BLaER1 (cell line): Measurements from ENCODE around the gene HLCS.

Experiments used
- H3K27ac ChIP-seq: shearing (Covaris generic); formaldehyde crosslinking; 2 replicates; pipeline ENCODE4 v1.8.1; 2022
- H3K27me3 ChIP-seq: shearing (Covaris generic); formaldehyde crosslinking; 2 replicates; pipeline ENCODE4 v1.8.1; 2022
- H3K36me3 ChIP-seq: shearing (Covaris generic); formaldehyde crosslinking; 2 replicates; pipeline ENCODE4 v1.8.1; 2022
- H3K4me1 ChIP-seq: shearing (Covaris generic); formaldehyde crosslinking; 2 replicates; pipeline ENCODE4 v1.8.1; 2022
- H3K4me2 ChIP-seq: shearing (Covaris generic); formaldehyde crosslinking; 2 replicates; pipeline ENCODE4 v1.8.1; 2022
- H3K4me3 ChIP-seq: shearing (Covaris generic); formaldehyde crosslinking; 2 replicates; pipeline ENCODE4 v1.8.1; 2022
- H3K9ac ChIP-seq: shearing (Covaris generic); formaldehyde crosslinking; 2 replicates; pipeline ENCODE4 v1.8.1; 2022
- H3K9me3 ChIP-seq: shearing (Covaris generic); formaldehyde crosslinking; 2 replicates; pipeline ENCODE4 v1.8.1; 2022
- H4K20me1 ChIP-seq: shearing (Covaris generic); formaldehyde crosslinking; 2 replicates; pipeline ENCODE4 v1.8.1; 2022
- Cebpa-rat ChIP-seq: shearing (Covaris generic); IDR thresholded peaks from 2 replicates; pipeline ENCODE4 v1.8.1; 2022

Gene HLCS

GRCh38 chr21:36704281-36704957 is 262.1 kb downstream of the HLCS start:
- H3K4me2 ChIP-seq: peak overlapping the region; percentile 15; the same call in 1 of the 2 replicates
- no peak overlapping the region for H3K9ac ChIP-seq
- no peak overlapping the region for H3K4me3 ChIP-seq
- no peak for TF ChIP-seq Cebpa-rat
- H3K27me3 ChIP-seq: peaks cover 100% of the 10 kb centered on the region
- peaks cover 19% of the 10 kb centered on the region for H3K9me3 ChIP-seq
- H3K36me3 ChIP-seq: no peaks in the 10 kb centered on the region
- peaks cover 100% of the 10 kb centered on the region for H4K20me1 ChIP-seq
- H3K4me1 ChIP-seq: peaks cover 27% of the 10 kb centered on the region
- no peak overlapping the region for H3K27ac ChIP-seq

DNA sequence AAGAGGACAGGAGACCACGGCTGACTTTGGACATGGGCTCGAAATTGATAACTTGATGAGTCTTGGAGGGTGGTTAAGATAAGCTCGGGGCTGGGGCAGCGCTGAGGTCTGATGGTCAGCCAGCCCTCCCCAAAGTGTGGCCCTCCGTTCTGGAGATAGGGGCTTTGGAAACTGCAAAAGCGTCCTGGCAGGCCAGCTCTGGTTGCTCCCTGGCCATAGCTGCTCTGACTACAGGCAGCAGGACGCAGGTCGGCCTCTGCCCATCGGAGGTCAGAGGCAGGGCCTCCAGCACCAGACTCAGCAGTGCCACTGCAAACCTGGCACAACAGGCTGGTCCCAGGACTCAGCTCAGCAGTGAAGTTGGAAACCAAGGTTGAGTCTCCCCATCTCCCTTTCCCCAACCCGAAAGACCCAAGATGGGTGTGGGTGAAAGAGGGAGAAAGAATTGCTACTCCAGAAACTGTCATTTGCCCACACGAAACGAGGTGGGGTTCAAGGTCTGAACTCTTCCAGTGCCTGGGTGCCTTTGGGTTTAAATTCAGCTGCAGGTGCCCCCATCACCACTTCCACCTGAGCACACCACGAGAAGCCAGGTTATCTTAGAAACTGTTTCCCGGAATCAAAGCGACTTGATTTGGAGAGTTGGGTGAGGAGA is 262.7 kb downstream of the HLCS start:
- Histone ChIP-seq H3K4me1 (peaks cover 32% of the 10 kb centered on the region), H4K20me1 (peaks cover 98% of the 10 kb centered on the region), H3K9me3 (peaks cover 17% of the 10 kb centered on the region), H3K27ac (no peak overlapping the region), H3K36me3 (no peaks in the 10 kb centered on the region), H3K9ac (no peak overlapping the region), H3K27me3 (peaks cover 100% of the 10 kb centered on the region), H3K4me2 (no peak overlapping the region), H3K4me3 (no peak overlapping the region)
- TF ChIP-seq Cebpa-rat: no peak

- TF ChIP-seq Cebpa-rat: no peak
- H3K4me2 ChIP-seq: no peak overlapping the region
- peaks cover 100% of the 10 kb centered on the region for H3K27me3 ChIP-seq
- H3K27ac ChIP-seq: no peak overlapping the region
- peaks cover 10% of the 10 kb centered on the region for H3K9me3 ChIP-seq
- H3K4me3 ChIP-seq: no peak overlapping the region
- no peak overlapping the region for H3K9ac ChIP-seq
- peaks cover 98% of the 10 kb centered on the region for H4K20me1 ChIP-seq
- H3K4me1 ChIP-seq: peaks cover 38% of the 10 kb centered on the region
- H3K36me3 ChIP-seq: no peaks in the 10 kb centered on the region
Observed at GRCh38 chr21:36703123-36703522, 263.3 kb downstream of the HLCS start.

DNA sequence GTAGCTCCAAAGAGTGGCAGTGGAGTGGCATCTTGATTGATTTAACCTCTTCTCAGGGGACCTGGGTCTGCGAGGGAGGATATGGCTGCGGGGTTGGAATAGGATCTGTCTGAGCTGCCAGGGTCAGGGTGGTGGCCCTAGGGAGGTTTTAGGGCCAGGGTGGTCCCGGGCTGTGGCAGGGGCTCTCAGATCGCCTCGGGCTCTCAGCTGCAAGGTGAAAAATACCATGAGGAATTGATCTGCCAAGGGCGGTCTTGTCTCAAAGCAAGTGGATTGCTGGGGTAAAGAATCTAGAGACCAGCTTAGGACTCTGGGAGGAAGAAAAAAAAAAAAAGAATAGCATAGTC is 263.9 kb downstream of the HLCS start:
- Histone ChIP-seq H3K9ac (no peak overlapping the region), H3K9me3 (peaks cover 7% of the 10 kb centered on the region; the same call in 1 of the 2 replicates), H3K4me1 (peaks cover 42% of the 10 kb centered on the region), H3K36me3 (no peaks in the 10 kb centered on the region), H3K4me3 (no peak overlapping the region), H3K27ac (no peak overlapping the region), H3K4me2 (no peak overlapping the region), H3K27me3 (peaks cover 100% of the 10 kb centered on the region), H4K20me1 (peaks cover 98% of the 10 kb centered on the region)
- no peak for TF ChIP-seq Cebpa-rat

GRCh38 chr21:36701756-36702621 is 264.5 kb downstream of the HLCS start:
- H3K27me3 ChIP-seq: peaks cover 100% of the 10 kb centered on the region
- no peaks in the 10 kb centered on the region for H3K36me3 ChIP-seq
- no peak overlapping the region for H3K4me3 ChIP-seq
- peaks cover 98% of the 10 kb centered on the region for H4K20me1 ChIP-seq
- peaks cover 6% of the 10 kb centered on the region for H3K9me3 ChIP-seq
- TF ChIP-seq Cebpa-rat: no peak
- no peak overlapping the region for H3K4me2 ChIP-seq
- no peak overlapping the region for H3K9ac ChIP-seq
- H3K27ac ChIP-seq: no peak overlapping the region
- peaks cover 48% of the 10 kb centered on the region for H3K4me1 ChIP-seq

DNA sequence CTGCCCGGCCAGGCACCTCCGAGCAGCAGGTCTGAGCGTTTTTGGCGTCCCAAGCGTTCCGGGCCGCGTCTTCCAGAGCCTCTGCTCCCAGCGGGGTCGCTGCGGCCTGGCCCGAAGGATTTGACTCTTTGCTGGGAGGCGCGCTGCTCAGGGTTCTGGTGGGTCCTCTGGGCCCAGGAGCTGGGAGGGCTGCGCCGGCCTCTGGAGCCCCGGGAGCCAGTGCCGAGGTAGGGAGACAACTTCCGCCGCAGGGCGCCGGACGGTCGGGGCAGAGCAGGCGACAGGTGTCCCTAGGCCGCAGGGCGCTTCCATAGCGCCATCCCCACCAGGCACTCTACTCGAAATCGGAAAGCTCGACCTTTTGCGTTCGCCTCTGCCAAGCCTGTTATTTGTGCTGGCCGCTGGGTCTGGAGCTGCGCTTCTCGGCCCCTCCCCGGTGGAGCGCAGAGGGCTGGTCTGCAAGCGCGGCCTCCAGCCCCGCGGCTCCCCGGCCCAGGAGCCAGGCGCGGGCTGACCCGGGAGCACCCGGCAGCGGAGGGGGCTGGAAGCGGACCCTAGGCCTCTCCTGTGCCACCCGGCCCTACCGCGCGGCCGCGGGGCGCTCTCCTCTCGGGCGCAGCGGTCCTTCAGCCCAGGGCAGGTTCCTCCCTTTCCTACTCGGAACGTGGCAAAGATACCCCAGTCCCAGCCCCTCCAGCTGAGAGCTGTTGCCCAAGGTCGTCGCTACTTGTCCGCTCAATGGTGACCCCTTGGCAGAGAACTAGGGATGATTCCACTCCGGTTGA is 265.3 kb downstream of the HLCS start:
- Histone ChIP-seq H3K4me2 (no peak overlapping the region), H3K4me3 (no peak overlapping the region), H3K27ac (no peak overlapping the region), H4K20me1 (peaks cover 98% of the 10 kb centered on the region), H3K9me3 (peaks cover 15% of the 10 kb centered on the region), H3K27me3 (peaks cover 100% of the 10 kb centered on the region), H3K4me1 (peaks cover 44% of the 10 kb centered on the region), H3K36me3 (no peaks in the 10 kb centered on the region), H3K9ac (no peak overlapping the region)
- no peak for TF ChIP-seq Cebpa-rat
